HG02884 (cell line): Measurements from ENCODE around the gene LGR4.

ENCODE experiments used
- ATAC-seq: cut with Tn5 transposase; IDR thresholded peaks from one replicate; pipeline ENCODE4 v1.9.1; 2021; ENCODE audit warnings: mild to moderate bottlenecking, moderate library complexity; ENCODE audit not compliant: unreplicated experiment

LGR4 gene

DNA sequence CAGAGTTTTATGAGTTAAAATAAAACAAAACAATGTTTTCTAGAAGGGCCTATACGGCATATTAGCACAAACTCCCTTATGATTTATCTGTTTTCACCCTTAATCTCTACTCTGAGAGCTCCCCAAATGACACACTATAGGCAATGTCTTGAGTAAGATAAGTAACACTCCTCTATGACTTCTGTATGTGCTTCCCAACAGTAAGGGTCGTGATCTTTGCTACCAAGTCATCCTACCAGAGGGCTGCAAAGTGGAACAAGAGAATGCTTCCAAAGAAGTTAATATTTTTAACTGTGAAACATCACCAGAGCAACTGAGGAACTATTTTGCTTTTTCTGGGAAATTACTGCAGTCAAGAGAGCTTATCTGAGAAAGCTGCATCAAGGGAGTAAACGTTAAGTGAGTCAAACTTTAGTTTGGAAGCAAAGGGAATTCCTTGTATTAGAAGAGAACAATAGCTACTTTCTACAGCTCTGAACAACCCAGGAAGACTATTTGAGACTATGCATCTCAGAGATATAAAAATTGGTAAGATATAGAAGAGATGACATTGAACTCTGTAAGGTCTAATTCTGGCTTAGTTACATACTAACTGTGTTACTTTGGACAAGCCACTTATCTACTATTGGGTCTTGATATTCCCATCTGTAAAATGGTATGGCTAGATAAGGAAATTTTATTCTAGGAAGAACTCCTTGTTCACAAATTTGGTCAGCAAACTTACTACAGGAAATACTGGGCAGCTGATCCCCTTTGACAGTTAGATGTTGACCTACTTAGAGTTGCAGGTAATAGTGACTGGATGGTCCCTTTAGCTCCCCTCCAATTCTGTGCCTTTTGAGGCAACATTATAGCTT, 65.9 kb downstream of the LGR4 start:
- no peak for ATAC-seq

DNA sequence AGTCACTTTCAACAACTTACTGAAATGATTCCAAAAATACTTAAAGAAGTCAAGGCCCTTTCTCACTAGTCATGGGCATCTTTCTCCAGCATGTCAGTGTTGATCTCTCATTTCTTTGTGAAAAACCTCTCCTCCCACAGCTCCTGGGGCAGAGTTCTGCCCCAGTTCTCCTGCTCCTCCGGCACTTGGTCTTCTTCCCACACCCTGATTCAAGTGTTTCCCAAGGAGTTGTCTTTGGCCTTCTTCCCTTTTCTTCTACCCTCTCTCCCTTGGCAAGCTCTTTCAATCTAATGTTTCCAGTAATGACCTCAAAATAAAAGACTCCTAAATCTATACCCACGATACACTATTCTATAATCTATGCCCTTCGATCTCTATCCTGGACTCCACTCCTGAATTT, 67.5 kb downstream of the LGR4 start:
- ATAC-seq: no peak

DNA sequence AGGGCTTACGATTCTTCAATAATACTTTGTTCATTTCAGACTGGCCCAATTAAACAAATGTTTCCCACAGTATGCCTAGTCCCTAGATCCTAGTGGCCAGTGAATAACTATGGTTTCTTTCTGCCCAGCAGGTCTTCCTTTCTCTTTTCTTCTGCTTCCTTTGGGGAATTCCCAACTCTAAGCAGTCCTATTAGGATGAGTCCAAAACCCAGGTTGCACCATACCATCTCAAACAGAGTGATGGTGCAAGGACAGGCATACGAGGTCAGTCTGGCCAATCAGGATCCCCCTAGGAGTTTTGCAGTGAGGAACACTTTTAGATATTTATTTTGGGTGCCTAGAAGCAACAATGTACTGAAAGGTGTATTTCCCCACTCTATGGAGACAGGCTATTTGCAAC, 68.2 kb downstream of the LGR4 start:
- ATAC-seq: no peak

DNA sequence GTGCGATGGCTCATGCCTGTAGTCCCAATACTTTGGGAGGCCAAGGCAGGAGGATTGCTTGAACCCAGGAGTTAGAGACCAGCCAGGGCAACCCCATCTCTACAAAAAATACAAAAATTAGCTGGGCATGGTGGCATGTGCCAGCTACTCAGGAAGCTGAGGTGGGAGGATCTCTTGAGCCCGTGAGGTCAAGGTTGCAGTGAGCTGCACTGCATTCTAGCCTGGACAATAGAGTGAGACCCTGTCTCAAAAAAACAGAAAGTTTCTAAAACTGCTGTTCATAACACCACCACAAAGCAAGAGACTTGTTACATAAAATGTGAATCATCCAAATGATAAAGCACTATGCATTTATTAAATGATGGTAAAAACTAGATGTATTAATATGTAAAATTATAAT, 69.4 kb downstream of the LGR4 start:
- ATAC-seq: no peak

DNA sequence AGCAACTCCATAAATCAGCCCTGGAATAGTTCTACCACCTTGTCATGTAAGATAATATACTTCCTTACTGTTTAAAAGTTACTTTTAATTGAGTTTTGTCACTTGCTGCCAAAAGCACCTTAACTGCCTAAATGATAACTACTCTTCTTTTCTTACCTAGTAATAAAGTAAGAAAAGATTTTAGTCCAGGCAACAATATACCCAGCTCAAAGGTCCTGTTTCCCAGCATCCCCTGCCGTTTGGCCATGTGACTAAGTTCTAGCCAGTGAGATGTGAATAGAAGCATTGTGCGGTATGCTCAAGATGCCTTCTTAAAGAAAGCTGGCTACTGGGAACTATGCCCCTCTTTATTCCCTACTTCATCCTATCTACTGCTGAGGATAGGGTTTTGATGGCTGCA, 70.1 kb downstream of the LGR4 start:
- no peak for ATAC-seq

DNA sequence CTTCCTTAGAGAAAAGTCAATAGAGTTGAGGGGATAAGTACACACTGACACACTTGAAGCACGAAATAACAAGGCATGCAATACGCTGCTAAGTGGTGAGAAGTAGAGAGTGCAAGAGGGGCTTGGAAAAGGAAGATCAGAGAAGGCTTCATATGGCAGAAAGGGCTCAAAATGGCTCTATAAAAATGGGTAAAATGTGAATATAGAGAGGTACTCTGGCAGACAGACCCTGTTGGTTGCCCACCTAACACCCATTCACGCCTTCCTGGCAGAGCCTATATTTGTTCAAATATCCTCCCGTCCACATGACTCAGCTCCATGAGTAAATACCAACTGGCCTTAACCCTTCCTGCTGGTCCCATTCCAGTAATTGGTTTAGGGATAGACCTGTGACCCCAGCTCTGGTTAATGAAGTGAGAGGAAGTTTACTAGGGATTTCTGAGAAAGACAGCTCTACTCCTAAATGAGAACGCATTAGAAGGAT, 70.7 kb downstream of the LGR4 start:
- ATAC-seq: no peak

DNA sequence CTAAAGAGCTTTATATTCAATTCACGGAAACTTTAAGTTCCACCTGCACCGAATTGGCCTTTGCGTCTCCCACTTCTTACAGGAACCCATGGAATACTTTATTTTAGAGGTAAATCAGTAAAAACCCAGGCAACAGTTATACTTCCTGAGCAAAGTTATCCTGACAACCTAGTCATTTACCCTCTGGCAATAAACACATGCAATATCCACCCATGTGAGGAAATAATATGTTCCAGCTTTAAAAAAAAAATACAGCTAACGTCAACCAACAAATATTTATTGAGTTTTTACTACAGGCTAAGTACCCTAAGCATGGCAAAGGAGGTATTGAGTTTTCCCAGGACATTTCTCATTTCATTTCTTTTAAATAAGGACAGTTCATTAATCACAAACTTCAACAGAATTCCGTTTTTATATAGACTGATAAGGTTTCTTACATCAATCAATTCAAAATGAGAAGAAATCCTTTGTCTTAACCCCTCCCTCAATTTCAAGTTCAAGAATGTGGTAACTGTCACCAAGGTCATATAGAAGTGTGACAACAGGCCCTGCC, 71.2 kb downstream of the LGR4 start:
- ATAC-seq: no peak

DNA sequence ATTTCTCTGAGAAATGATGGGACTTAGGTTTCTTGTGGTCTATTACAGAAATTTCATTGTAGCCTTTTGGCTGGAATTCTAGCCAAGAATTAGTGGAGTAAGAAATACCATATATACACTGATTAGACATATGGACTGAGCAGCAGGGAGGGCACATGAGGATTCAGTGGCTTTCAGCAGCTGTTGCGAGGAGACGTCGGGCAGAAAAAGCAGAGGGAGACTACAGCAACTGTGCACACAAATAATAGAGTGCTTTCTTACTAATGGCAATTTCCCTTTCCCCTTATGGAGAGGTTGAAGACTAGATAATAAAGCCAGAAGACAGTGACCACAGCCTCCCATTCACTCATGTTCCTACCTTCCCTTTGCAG, 74.2 kb downstream of the LGR4 start:
- no peak for ATAC-seq

DNA sequence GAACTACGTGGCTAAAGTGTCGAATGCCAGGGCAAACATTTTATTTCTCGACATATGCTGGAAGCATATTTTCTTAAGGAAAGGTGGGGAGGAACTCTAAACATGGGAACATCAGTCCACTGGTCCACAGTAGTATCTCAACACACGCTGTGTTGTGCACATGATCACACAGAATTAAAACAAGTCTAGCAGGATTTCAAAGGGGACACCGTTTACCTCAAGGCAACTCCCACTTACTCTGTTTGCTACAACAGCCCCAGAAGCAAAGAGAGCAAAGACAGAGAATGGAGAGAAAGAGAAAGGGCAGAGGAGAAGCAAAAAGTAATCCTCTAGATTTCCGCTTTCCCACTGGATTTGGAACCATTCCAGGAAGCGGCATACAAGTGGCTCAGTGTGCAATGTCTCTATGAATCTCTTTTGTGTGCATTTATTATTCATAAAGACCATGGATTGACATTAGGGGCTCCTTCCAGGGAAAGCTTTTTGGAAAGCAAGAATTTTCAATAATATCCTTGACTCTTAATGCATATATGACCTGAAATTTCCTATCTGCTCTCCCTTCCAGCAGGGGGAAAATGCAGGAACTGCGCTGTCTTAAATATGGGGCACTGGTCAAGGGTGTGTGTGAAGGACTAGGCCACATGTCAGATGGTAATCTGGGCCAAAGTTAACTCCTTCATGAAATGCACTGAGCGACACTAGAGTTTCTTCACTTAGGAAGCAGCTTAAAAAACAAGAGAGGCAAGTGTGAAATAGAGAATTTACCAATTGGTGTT, 74.8 kb downstream of the LGR4 start:
- no peak for ATAC-seq

DNA sequence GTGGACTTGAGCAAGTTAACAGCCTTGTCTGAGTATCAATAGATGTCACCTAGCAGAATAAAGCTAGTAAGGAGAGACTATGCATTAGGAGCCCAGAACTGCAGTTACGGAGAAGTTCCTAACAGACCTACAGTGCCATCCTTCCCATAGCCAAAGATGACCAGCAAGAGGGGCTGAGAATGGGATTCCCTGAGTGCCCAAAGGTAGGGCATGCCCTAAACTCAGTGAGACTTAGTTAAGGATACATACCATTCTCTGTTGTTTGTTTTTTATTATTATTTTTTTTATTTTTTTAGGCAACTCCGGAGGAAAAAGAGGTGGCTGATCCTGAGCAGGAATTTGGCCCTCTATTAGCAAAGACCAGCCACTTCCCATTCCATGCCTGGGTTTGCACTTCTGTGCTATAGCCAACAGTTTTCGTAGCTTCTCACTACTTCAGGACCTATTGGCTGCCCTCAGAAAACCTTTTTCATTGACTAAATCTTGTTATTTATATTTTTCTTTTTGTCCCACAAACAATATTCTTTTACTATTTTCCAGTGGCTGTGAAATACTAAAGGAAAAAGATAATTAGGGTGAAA, 76.2 kb downstream of the LGR4 start:
- no peak for ATAC-seq

DNA sequence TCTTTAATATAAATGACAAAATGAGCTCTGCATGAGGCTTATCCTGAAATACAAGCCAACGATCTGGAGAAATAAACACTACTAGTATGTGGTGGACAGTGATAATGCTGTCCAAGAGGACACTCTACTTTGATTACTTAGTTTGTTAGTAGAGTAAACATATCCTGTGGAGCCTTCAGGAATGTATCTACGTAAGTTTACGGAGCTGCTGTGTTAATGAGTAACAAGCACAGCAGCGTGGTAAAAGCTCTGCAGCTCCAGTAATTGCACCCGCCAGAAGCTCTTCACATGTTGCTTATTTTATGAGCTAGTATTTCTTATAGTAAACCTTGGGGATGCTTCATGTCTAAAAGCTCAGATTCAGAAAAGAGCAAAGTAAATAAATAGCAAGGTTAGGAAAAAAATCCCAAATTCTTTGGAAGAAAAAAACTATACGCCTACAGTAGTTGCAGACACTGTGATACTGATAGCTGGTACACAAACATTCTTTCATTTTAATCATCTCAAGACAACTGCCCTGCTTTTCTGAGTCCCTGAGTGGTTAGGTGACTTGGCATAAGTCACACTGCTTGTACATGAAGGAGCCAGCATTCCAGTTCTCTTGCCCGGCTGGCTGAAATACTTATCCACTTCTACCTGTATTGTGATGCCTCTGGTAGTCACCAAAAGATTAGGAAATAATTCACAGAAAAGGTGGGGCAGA, 76.9 kb downstream of the LGR4 start:
- no peak for ATAC-seq

DNA sequence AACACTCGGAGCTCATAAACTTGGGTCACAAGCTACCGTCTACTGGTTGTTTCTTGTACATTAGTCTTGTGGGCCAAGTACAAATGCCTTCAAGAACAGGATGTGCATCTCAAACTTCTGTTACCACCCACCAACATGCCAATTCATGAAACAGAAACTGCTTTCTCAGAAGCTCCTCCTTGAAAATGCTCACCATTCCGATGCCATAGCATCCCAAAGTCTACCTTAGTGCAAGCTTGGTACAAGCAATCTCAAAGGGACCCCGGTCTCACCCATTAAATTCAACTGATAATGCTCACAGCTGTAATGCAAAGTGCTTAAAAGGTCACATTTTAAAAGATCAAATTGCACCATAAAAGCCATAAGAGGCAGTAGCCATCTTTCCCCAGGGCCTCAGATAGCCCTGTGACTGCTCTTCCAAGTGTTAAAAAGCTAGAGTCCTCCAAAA, 77.8 kb downstream of the LGR4 start:
- ATAC-seq: no peak

DNA sequence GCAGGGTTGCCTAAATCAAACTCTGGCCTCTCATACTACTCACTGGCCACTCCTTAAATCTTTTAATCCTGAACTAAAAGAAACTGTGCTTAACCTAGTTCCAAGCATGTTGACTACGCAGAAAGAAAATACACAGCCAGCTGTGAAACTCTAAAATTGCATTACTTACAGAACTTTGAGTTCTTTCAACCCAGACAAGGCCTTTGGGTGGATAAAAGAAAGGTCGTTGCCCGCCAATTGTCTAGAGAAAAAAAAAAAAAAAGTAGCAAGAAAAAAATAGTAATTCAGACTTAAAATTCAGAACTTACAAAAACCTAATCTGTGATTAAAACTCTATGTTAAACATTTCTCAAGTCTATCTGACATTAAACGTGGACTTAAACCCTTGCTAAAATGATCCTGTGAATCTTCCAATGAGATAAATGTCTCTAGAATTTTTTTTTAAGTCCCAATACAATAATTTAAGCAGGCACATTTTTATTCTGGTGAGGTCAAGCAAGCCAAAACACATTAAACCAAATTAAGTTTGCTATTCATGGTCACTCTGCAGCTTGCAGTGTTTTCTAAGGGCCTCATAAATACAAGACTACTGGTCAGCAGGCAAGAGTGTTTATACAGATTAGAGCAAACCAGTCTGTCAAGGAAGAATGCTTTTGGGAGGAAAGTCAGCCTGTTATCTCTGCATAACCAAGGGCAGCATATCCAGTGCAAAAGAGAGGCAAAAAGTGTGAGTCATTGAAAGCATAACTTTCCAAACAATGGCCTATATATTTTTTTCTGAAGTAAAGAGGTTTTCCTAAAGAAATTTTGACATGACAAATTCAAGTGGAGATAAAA, 80.1 kb downstream of the LGR4 start:
- no peak for ATAC-seq

DNA sequence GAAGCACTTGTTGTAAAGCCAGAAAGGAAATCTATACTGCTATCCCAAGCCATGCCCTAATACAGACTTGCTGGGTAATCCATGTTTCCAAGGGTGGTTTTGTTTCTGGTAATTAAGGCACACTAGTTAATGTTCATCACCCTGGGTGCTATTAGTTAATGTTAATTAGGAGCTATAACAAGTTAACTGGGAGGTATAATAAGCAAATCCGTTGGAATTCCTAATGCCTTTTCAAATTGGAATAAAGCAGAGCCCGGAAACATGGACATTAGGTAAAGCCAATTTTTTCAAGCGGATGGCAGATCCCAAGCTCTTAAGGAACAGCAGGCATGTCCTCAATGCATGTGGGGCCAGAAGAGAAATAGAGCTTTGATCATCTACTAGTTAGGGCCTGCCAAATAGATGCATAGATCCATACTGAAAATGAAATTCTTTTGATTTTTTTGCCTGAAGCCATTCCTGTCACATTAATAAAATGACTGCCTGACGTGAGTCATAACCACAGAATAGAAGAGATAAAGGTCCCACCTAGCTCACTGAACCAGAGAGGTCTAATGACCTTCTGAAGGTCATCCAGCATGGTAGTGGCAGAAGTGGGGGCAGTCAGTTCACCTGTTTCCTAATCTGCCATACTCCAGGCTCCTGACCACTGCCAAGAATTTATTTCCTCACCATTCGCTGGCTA, 81.1 kb downstream of the LGR4 start:
- no peak for ATAC-seq

DNA sequence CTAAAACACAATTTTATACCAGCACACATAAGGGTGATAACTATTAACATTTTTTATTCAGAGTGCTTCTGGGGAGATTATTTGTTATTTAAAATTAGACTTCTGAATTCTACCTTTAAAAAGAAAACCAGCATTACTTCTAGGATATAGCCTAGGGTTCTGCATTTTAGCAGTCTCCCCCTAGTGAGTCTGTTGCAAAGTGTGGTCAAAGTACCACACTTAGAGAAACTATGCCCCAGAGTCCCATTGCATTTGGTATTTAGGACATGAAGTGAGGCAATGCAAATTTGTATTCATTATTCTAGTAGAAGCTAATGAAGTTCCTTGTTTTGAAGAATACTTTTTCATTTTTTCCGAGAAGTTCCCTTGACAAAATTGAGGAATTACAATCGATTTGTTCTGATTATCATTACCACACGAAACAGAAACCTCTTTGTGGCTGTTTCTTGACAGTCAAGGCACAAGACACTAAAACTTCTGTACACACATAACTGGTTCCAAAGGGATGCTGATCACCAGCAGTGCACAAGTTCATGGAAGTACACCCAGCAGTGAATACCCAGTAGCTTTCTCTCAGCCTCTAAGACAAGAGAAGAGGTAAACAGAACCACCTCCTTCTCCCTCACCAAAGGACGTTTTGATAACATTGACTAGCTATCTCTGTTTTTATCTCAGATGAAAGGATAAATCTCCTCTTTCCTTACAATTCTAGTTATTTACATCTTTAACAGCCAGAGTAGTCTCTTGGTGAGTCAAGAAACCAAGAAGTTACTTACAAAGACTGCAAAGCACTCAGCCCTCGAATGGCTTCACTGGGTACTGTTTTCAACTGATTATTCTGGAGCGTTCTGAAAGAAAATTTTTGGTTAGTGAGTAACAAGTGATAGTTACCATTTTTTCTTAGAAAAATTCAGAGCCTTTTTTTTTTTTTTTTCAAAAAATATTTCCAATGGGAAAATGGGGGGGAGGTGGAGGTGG, 82.0 kb downstream of the LGR4 start:
- no peak for ATAC-seq

DNA sequence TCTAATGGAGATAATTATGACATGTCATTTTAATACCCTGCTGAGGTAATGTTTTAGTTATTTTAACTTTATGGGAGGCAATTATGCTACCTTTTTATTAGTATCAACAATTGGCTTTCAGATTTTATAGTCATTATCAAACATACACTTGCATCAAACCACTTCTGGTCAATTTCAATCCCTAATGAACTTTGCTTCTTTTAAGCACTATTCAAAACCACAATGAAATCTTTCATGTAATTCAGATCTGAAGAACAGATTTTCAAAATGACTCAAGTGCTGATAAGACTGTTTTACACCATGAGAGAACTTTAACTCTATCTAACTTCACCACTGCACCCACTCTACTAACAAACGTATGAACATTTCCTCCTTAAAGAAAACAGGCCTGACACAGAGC, 83.7 kb downstream of the LGR4 start:
- ATAC-seq: no peak

DNA sequence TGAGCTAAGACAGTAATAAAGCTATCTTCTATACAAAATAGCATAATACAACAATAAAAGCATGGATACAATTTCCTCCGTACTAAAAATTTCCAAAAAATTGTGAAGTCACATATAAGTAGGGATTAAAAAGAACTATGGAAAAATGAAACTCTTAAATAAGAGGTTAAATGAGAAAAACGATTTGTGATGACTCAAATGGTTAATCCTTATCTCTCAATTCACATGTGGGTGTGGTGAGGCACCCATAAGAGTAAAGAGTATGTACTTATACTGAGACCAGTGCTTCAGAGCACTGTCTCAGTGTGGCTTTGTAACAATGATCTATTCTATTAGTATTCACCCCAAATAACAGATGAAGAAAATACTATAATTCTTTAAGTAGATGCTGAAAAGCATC, 84.6 kb downstream of the LGR4 start:
- ATAC-seq: peak; percentile 48

DNA sequence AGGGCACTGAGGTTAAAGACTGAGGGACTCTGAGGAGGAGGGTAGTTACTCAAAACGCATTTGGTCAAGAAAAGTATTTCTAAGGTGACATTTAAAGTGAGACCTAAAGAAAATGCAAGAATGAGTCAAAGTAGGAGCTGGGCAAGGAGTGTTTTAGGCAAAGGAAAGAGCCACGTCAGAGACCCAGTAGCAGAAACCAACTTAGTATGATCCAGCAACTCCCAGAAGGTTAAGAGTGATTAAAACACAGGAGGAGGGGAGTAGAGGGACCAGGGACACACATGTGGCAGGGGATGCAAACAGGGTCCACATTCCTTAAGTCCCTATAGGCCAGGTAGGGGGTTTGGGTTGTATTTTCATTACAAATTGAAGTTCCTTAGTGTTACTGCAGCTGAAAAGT, 85.2 kb downstream of the LGR4 start:
- no peak for ATAC-seq
